MM.1S (cell line): ENCODE results near the gene ZNF441.

ENCODE experiments used
- EZH2 ChIP-seq: fragments of 300-600 bp; sonication (generic); optimal IDR thresholded peaks from 2 replicates; pipeline ENCODE3; 2017; ENCODE audit warnings: low read depth, mild to moderate bottlenecking, antibody characterized with exemption, low read length, mixed read lengths
- EZH2phosphoT487 ChIP-seq: fragments of 300-600 bp; sonication (generic); IDR thresholded peaks from 2 replicates; pipeline ENCODE4 v1.6.1; 2018; ENCODE audit warnings: antibody characterized with exemption, low read length
- TF ChIP-seq, protein P1 (sequence below): fragments of 300-600 bp; sonication (generic); IDR thresholded peaks from 2 replicates; pipeline ENCODE4 v1.5.1; 2016; ENCODE audit warnings: antibody characterized with exemption, low read length, mixed read lengths

DNA sequence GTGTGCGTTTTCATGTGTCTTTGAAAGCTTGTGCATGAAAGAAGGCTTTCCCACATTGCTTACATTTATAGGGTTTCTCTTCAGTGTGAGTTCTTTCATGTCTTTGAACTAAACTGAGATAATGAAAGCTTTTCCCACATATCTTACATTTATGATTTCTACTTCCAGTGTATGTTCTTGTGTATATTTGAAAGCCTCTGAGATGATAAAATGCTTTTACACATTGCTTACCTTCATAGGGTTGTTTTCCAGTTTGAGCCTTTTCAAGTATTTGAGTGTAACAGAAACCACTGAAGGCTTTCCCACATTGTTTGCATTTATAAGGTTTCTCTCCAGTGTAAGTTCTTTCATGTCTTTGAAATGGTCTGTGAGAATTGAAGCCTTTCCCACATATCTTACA, 9.8 kb upstream of the ZNF441 start:
- TF ChIP-seq, protein P1, sequence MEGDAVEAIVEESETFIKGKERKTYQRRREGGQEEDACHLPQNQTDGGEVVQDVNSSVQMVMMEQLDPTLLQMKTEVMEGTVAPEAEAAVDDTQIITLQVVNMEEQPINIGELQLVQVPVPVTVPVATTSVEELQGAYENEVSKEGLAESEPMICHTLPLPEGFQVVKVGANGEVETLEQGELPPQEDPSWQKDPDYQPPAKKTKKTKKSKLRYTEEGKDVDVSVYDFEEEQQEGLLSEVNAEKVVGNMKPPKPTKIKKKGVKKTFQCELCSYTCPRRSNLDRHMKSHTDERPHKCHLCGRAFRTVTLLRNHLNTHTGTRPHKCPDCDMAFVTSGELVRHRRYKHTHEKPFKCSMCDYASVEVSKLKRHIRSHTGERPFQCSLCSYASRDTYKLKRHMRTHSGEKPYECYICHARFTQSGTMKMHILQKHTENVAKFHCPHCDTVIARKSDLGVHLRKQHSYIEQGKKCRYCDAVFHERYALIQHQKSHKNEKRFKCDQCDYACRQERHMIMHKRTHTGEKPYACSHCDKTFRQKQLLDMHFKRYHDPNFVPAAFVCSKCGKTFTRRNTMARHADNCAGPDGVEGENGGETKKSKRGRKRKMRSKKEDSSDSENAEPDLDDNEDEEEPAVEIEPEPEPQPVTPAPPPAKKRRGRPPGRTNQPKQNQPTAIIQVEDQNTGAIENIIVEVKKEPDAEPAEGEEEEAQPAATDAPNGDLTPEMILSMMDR: no peak
- TF ChIP-seq EZH2phosphoT487 (no peak), EZH2 (no peak)
